Fibroblast of lung (primary cell): ENCODE measurements around the gene FILIP1L.

Experiments
- EZH2 ChIP-seq: IDR thresholded peaks from 2 replicates; pipeline ENCODE4 v1.5.1; 2012; ENCODE audit warnings: low read length, control low read depth, mild to moderate bottlenecking; ENCODE audit errors: missing control alignments
- TF ChIP-seq, protein P1 (sequence below), 2 donors: IDR thresholded peaks in 1 of 2; conservative IDR thresholded peaks in 1 of 2; 1 replicate in 1 of 2; 2 replicates in 1 of 2; pipeline ENCODE4 v1.5.1; 2011 to 2012; ENCODE audit warnings: low read length in 2 of 2, control low read depth in 1 of 2, inconsistent platforms in 1 of 2, low read depth in 1 of 2, mild to moderate bottlenecking in 1 of 2

- TF ChIP-seq, protein P1, sequence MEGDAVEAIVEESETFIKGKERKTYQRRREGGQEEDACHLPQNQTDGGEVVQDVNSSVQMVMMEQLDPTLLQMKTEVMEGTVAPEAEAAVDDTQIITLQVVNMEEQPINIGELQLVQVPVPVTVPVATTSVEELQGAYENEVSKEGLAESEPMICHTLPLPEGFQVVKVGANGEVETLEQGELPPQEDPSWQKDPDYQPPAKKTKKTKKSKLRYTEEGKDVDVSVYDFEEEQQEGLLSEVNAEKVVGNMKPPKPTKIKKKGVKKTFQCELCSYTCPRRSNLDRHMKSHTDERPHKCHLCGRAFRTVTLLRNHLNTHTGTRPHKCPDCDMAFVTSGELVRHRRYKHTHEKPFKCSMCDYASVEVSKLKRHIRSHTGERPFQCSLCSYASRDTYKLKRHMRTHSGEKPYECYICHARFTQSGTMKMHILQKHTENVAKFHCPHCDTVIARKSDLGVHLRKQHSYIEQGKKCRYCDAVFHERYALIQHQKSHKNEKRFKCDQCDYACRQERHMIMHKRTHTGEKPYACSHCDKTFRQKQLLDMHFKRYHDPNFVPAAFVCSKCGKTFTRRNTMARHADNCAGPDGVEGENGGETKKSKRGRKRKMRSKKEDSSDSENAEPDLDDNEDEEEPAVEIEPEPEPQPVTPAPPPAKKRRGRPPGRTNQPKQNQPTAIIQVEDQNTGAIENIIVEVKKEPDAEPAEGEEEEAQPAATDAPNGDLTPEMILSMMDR (conservative IDR thresholded peaks at IDR 0.05 in 1 of 2, IDR thresholded peaks at IDR 0.05 in 1 of 2; ENCODE audit: low read depth in 1 of 2, low read length in 2 of 2), result no peak
- no peak for TF ChIP-seq EZH2
Observed at GRCh38 chr3:99971761-99972160, 142.5 kb downstream of the FILIP1L start.
